ENCODE results near the gene FLOT1. TPM values are rescaled to one million over a fixed set of nuclear protein-coding genes. Genes with fewer than 3 reads are reported as not detected.

The FLOT1 gene
- total and polyA plus RNA-seq, 9 of the 15 experiments (the other 6 are each of a cell fraction or from before 2014, with no cell fraction given), result 11.7 to 149 (median 118) TPM

DNA sequence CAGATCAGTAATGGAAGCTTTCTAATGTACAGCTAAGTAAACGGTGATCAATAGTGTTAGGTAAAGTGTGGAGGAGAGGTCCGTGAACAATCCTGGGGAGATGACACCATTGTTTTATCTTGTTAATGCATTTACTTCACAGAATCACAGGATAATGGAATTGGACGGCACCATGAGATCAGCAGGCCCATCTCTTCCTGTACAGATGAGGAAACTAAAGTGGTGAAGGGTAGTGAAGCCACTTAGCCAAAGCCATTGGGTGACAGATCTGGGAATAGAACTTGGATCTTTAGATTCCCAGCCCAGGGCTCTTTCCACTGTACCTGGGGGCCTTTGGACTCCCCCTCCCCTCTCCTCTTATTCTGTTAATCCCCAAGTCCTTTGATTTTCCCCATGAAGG, 28.1 kb upstream of the FLOT1 start:
- in situ Hi-C loops (cut with MboI) (no loop called here), intact Hi-C loops (cut with micrococcal nuclease) (no loop called here)
- Histone ChIP-seq H3K4me1 (replicated peaks in 1 of 2; ENCODE audit: control insufficient read depth in 2 of 2, insufficient read depth in 2 of 2, low read length in 2 of 2) (peaks cover 36 to 48% of the 10 kb centered on the region in 2 experiments), H3K27me3 (ENCODE audit: control insufficient read depth in 2 of 2, insufficient read depth in 2 of 2, low read length in 2 of 2) (no peaks in the 10 kb centered on the region; a peak in 1 of 5 replicates), H3K9ac (ENCODE audit: insufficient read depth in 1 of 2, low read depth in 2 of 2, low read length in 2 of 2) (no peak overlapping the region), H3K9me1 (ENCODE audit: control insufficient read depth, insufficient read depth, low read length) (no peaks in the 10 kb centered on the region), H2AFZ (ENCODE audit: low read depth, low read length) (peak overlapping the region; percentile 89), H3K4me3 (no peak overlapping the region), H3K36me3 (ENCODE audit: control insufficient read depth, insufficient read depth, low read length) (no peaks in the 10 kb centered on the region), H4K20me1 (replicated peaks; ENCODE audit: control insufficient read depth, insufficient read depth, low read length) (no peaks in the 10 kb centered on the region), H3K27ac (ENCODE audit: extremely low read depth, low read depth, low read length) (peak overlapping the region; percentile 92; the same call in 1 of the 3 replicates), H3K79me2 (ENCODE audit: control insufficient read depth, insufficient read depth, low read length) (no peaks in the 10 kb centered on the region), H3K4me2 (ENCODE audit: insufficient read depth, low read length) (no peak overlapping the region), H3K9me3 (replicated peaks; ENCODE audit: control insufficient read depth, insufficient read depth, low read depth, low read length) (no peaks in the 10 kb centered on the region)
- ATAC-seq, result no peak
- no peak for FAIRE-seq
- WGBS (ENCODE audit: insufficient coverage, low coverage, missing lambda C conversion rate), result 35% methylated on average over 3 of the region's 3 CpGs
- ChIA-PET POLR2A (interaction anchor here (1.1 to 3.3 kb wide), 5 partner anchors 11 to 157 kb away, joined by 3 to 12 read pairs (median 6); partner anchors contain the start of gene IER3), CTCF (ENCODE audit: low intra/inter-chr PET ratio) (no interaction called here)
- BruUV-seq (replicated peaks), result no TSS peak
- DNase-seq (ENCODE audit: extremely low read depth in 1 of 4, low spot score in 3 of 4), result no peak
- TF ChIP-seq GABPB2 (CRISPR knock-in tag; conservative IDR thresholded peaks at IDR 0.05) (no peak), BACH1 (tag; IDR thresholded peaks at IDR 0.05) (0 out of 2 replicates have a peak, but pooled peaks have one; percentile 24), KLF6 (CRISPR knock-in tag; IDR thresholded peaks at IDR 0.05; ENCODE audit: borderline replicate concordance) (0 out of 2 replicates have a peak, but pooled peaks have one; percentile 19), SP1 (CRISPR knock-in tag; IDR thresholded peaks at IDR 0.05) (no peak), ZNF766 (CRISPR knock-in tag; conservative IDR thresholded peaks at IDR 0.05) (no peak), SMARCA5 (IDR thresholded peaks at IDR 0.05) (no peak), ZNF79 (CRISPR knock-in tag; IDR thresholded peaks at IDR 0.05; ENCODE audit: low read depth) (no peak)
- TF ChIP-seq, protein P1, sequence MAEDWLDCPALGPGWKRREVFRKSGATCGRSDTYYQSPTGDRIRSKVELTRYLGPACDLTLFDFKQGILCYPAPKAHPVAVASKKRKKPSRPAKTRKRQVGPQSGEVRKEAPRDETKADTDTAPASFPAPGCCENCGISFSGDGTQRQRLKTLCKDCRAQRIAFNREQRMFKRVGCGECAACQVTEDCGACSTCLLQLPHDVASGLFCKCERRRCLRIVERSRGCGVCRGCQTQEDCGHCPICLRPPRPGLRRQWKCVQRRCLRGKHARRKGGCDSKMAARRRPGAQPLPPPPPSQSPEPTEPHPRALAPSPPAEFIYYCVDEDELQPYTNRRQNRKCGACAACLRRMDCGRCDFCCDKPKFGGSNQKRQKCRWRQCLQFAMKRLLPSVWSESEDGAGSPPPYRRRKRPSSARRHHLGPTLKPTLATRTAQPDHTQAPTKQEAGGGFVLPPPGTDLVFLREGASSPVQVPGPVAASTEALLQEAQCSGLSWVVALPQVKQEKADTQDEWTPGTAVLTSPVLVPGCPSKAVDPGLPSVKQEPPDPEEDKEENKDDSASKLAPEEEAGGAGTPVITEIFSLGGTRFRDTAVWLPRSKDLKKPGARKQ (CRISPR knock-in tag; IDR thresholded peaks at IDR 0.05), result no peak
- TF ChIP-seq, protein P2, sequence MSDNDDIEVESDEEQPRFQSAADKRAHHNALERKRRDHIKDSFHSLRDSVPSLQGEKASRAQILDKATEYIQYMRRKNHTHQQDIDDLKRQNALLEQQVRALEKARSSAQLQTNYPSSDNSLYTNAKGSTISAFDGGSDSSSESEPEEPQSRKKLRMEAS (CRISPR knock-in tag; IDR thresholded peaks at IDR 0.05), result no peak
- TF ChIP-seq, protein P3, sequence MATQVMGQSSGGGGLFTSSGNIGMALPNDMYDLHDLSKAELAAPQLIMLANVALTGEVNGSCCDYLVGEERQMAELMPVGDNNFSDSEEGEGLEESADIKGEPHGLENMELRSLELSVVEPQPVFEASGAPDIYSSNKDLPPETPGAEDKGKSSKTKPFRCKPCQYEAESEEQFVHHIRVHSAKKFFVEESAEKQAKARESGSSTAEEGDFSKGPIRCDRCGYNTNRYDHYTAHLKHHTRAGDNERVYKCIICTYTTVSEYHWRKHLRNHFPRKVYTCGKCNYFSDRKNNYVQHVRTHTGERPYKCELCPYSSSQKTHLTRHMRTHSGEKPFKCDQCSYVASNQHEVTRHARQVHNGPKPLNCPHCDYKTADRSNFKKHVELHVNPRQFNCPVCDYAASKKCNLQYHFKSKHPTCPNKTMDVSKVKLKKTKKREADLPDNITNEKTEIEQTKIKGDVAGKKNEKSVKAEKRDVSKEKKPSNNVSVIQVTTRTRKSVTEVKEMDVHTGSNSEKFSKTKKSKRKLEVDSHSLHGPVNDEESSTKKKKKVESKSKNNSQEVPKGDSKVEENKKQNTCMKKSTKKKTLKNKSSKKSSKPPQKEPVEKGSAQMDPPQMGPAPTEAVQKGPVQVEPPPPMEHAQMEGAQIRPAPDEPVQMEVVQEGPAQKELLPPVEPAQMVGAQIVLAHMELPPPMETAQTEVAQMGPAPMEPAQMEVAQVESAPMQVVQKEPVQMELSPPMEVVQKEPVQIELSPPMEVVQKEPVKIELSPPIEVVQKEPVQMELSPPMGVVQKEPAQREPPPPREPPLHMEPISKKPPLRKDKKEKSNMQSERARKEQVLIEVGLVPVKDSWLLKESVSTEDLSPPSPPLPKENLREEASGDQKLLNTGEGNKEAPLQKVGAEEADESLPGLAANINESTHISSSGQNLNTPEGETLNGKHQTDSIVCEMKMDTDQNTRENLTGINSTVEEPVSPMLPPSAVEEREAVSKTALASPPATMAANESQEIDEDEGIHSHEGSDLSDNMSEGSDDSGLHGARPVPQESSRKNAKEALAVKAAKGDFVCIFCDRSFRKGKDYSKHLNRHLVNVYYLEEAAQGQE (IDR thresholded peaks at IDR 0.05; ENCODE audit: borderline replicate concordance), result no peak
- TF ChIP-seq, protein P3 (CRISPR knock-in tag; IDR thresholded peaks at IDR 0.05; ENCODE audit: low read depth), result 0 out of 2 replicates have a peak, but pooled peaks have one; percentile 31
- TF ChIP-seq, protein P4, sequence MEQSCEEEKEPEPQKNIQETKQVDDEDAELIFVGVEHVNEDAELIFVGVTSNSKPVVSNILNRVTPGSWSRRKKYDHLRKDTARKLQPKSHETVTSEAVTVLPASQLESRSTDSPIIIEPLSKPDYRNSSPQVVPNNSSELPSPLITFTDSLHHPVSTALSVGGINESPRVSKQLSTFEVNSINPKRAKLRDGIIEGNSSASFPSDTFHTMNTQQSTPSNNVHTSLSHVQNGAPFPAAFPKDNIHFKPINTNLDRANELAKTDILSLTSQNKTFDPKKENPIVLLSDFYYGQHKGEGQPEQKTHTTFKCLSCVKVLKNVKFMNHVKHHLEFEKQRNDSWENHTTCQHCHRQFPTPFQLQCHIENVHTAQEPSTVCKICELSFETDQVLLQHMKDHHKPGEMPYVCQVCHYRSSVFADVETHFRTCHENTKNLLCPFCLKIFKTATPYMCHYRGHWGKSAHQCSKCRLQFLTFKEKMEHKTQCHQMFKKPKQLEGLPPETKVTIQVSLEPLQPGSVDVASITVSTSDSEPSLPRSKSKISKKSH (CRISPR knock-in tag; IDR thresholded peaks at IDR 0.05), result no peak
